ENCODE data around the gene LCAT. TPM values are rescaled to one million over a fixed set of nuclear protein-coding genes. Genes with fewer than 3 reads are reported as not detected.

Gene LCAT
- total RNA-seq, 1 donor from 2014 or later = 29.8 TPM

DNA sequence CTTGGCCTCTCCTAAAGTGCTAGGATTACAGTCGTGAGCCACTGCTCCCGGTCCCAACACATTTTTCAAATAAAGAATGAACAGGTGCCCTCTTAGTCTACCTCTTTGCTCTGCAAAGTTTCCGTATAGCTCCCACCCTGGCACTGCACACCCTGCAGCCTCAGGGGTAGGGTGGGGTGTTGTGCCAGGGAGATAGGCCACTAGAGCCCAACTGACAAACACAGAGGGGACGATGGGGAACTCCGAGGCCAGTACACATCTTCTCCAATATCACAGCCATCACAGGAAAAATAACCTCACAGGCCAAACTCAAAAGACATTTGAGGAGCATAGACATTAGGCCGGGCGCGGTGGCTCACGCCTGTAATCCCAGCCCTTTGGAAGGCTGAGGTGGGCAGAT, 27.2 kb upstream of the LCAT start:
- no peak for DNase-seq (ENCODE audit: low spot score)
- intact Hi-C loops (cut with DNase I) = no loop called here

DNA sequence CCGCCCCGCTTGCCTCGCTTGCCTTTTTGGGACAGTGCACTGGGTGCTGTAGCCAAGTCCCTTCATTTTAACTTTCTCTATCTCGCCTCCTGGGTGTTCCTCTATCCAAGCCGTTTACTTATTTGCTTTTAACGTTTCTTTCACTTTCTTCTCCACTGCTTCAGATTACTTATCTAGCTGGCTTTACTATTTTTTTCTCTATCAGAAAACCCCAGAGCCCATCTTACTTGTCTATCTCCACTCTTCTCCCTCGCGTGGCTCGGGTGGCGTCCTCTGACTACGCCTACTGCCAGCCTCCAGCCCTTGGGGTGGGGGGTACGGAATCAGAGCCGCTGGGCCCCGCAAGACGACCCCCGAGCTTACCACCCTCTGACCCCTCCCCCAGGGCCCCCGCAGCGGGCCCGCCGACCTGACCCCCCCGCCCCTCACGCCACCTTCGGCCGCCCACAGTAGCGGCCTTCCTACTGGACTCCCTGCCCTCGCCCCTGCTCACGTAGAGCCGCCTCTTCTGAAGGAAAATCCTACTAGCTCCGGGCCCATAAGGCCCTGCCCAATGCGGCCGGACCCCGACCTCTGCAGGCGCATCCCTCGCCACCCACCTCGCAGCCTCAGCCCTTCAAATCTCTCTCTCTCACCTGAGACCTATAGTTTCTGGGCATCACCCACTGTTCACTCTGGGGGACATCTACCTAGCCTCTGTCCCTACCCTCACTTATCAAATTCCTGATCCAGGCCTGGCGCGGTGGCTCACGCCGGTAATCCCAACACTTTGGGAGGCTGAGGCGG, 25.5 kb upstream of the LCAT start:
- DNase-seq (ENCODE audit: low spot score) = no peak
- intact Hi-C loops (cut with DNase I) = no loop called here

DNA sequence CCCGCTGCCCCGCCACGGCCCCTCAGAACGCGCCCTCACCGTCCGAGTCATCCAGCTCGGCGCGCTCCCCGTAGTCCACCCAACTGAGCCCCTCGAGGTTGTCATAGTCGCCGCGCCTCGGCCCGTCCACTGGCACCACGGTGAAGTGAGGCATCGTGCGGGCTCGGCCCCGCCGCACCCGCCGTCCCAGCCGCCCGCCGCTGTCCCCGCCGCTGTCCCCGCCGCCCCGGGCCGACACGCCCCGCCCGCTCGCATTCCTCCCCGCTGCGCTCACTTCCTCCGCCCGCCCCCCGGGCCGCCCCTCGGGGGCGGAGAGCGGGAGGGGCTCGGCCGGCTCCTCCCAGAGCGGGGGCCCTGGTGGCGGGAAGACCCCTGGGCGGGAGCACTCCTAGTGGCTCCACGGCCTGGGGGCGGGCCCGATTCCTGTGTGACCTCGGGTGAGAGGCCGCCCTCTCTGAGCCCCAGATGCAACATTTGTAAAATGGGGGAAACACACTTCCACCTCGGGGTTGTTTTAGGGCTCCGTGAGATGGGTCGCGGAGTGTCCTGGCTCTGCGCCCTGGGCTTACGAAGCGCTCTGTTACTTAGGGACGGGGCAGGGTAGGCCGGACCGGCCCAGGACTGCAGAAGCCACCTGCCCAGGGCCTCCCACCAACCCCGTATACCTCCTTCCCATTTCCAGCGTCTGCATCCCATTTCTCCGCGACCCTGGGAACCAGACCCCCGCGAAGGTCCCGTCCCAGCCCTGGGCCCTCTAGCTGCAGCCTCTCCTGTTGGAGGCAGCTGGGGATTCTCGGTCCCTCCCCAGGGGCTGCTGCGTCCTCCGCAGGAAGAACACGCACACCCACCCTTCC, 24.7 kb upstream of the LCAT start, which contains the start of gene SLC12A4:
Gene SLC12A4 (minus strand): TSS at position 238 of the 854 bp plus-strand sequence. CDS start 84 bp downstream, at position 154.
- DNase-seq (ENCODE audit: low spot score) = peak; percentile 96
- intact Hi-C loops (cut with DNase I) = no loop called here

DNA sequence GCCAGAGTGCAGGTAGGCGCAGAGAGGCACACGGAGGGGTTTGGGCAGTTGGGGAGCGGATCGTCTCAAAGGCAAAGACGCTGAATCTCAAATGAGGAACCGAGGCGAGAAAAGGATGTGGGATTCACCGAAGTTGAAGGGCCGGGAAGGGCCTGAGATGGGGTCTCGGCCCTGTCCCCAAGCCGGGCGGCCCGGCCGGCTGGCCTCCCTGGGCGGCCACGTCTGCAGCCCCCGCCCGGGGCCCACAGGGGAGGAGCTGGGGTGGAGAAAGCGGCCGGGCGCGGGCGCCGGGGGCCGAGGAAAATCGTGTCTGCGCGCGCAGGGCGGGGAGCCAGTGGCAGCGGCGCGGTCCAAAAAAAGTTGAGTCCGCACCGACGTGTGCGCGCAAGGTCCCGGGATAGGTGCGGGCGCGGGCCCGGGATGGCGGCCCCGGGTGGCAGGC, 24.1 kb upstream of the LCAT start:
- DNase-seq (ENCODE audit: low spot score) = no peak

DNA sequence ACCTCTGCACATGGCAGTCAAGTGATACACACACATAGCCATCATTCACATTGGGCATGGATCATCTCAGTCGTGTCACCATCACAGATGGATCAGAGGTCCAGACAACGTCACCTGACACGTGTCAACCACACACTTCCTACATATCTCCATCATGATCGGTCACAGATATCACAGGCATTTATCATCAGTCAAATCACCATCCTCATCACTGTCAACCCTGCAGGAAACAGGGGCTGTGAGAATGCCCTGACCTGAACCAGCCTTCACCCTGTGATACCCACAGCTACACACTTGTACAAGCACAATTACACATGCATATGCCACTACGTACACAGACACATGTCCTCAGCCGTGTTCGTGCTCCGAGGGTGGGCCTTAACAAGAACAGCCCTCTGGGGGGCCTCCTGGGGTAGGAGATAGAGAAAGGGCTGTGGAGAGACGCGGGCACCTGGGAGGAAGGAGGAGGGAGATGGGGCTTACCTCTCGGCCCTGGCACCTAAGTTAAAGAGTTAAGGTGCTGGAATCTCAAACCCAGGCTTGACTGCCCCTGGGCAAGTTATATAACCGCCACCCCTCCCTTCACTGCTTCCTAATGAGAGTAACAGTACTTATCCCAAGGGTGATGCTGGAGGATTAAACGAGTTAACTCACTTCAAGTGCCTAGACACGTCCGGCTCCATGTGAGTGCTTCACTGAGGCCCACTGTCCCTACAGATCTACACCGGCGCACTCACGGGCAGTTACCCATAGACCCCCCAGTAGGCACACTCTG, 23.4 kb upstream of the LCAT start:
- intact Hi-C loops (cut with DNase I) = no loop called here
- no peak for DNase-seq (ENCODE audit: low spot score)

More for the DNA sequence above, 24.1 kb upstream of the LCAT start:
- intact Hi-C loops (cut with DNase I) = no loop called here

DNA sequence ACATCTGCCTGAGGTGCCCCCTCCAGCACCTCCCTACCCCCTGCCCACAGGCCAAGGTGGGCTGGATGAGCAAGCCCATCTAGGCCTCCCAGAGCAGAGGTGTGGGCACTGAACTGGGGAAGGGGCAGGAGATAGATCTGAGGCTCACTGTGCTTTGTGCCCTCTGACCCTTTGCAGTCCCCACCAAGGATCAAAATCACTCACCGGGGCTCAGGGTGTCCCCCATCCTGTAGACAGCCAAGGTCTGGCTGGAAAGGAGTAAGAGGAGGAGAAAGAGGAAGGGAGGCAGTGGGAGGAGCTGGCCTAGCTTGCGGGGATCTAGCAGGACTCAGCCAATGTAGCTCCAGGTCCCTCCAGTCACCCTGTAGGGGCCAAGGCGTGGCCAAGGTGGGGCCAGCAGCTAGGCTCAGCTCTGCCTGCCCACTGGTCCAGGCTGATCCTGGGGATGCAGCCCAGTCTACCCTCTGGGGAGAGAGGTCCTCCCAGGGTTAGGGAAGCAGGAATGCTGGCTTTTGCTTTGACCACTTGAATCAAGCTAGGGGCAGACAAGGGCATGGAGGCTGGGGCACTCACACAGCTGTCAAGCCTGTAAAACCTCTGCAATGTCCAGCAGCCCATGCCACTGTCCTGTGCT, 22.7 kb upstream of the LCAT start:
- DNase-seq (ENCODE audit: low spot score) = no peak

DNA sequence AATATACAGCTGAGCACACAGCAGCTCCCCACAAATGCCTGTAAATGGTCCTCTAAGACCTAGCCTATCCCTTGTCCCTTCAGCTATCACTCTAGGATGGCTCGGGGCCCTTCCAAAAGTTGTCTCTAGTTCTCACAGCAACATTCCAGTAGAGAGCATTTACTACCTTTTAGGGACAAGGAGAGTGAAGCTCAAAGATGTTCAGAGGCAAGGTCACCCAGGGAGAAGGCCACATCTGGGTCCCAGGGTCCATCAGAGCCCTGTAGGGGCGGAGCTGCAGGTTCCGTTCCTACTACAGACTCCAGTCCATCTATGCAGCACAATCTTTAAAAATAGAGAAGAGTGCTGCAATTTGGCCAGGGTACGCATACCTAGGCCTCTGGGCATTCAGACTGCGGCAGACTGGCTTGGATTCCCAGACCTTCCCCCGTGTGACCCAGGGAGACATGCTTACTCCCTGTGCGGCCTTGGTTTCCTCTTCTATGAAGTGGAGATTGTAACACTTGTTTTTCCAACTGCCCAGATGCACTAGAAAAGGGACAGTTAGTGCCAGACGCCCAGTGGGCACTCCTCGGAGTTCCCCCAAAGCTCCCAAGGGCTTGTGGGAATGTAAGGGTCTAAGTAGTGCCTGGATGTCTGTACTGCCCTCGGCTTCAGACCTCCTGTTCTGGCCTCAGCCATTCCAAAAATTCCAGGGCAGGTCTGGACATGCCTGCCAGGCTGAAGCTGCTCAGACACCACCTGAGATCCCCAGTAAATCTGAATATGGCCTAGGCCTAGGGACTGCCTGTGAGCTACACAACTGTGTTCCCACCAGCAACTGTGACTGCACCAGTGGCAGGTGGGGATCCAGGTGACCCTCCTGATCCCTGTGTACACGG, 22.0 kb upstream of the LCAT start:
- intact Hi-C loops (cut with DNase I) = loop anchor here (2.0 kb wide), 1 partner anchor 25 kb away; no protein-coding TSS in a partner anchor
- DNase-seq (ENCODE audit: low spot score) = no peak

More for the DNA sequence above, 22.7 kb upstream of the LCAT start:
- intact Hi-C loops (cut with DNase I) = no loop called here

DNA sequence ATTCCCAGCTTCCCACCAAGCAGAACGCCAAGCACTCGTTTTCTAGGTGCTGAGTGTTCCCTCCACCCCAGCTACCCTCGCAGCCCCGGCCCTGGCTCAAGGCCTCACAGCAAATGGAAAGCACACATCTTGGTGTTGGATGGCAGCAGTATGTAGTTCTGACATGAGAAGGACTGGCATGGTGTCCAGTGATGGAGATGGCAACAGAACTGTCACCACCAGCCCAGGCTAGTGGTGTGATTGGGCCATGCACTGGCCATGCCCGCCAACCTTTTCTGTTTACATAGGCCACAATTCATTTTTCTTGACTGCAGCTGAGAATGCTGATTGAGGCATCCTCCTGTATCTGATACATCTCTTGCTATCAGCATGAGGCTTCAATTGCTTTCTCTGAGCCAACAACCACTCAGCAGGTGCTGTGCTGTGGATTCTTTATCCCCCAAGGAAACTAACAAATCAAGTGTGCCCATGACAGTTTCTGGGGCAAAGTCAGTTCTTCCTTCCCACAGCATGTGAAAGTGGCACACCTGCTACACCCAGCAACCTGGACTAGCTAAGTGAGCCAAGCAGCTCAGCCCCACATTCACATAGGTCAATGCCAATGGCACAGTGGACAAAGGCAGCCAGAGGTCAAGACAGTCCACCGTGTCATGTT, 20.7 kb upstream of the LCAT start:
- intact Hi-C loops (cut with DNase I) = loop anchor here (2.0 kb wide), 1 partner anchor 24 kb away; no protein-coding TSS in a partner anchor

DNA sequence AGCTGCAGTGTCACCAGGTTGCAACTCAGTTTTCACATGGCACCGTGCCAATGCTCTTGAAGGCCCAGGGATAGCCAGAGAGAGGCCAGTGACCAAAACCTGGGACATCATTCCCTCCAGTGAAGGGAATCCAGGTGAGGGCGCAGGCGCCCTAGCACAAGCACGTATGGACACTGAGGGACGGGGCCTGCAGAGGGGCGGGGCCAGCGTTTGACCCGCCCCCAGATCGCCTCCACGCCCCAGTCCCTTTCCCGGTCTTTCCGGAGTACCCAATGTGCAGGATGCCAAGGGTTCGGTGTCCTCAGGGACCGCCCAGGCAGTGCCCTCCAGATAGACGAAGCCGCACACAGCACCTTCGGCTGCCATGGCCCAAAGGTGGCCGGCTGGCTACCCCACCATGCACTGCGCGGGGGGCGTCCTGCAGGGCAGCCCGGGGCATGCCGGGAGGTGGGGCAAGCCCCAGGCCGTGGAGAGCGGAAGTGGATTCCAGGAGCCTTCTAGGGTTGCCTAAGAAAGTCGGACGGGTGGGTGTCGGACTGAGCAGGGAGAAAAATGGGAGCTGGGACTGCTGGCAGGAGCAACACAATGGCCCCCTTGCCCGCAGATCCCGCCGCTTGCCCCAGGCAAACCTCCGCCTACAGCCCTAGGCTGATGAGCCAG, 19.9 kb upstream of the LCAT start:
- intact Hi-C loops (cut with DNase I) = loop anchor here (2.0 kb wide), 1 partner anchor 23 kb away; no protein-coding TSS in a partner anchor
- no peak for DNase-seq (ENCODE audit: low spot score)

More for the DNA sequence above, 20.7 kb upstream of the LCAT start:
- no peak for DNase-seq (ENCODE audit: low spot score)

DNA sequence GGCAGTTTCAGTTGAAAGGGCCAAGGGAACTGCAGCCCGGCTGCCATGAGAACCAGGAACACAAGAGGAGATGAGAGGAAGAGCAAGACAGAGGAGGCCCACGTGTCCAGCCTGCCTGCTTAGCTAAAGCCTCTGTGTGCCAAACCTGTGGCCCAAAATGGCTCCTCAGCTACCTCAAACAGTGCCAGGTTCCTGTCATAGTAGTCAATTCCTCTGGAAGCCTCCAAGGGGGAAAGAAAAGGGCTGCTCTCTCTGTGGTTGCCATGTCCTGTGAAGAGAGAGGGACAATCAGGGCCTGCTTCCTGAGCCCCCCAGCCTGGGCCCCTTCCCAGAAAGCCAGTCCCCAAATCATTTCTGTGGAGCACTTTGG, 19.4 kb upstream of the LCAT start:
- DNase-seq (ENCODE audit: low spot score) = no peak

DNA sequence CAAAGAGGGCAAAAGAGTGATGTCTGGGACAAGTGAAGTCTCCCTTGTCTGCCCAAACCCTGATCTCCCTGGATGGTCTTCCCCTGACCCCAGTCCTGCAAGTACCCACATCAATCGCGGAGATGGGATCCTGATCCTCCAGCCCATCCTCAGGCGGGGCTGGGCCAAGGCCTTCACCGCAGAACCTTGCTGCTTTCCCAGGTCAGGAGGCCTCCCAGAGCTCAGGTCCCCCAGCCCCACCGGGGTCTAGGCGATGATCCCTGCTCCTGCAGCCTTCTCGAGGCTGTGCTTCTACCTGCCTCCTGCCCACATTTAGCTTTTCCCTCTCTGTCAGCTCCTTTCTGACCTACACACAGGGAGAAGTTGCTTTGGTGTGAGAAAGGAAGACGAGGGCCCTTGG, 18.2 kb upstream of the LCAT start:
- no peak for DNase-seq (ENCODE audit: low spot score)
- intact Hi-C loops (cut with DNase I) = no loop called here

More for the DNA sequence above, 19.4 kb upstream of the LCAT start:
- intact Hi-C loops (cut with DNase I) = no loop called here

DNA sequence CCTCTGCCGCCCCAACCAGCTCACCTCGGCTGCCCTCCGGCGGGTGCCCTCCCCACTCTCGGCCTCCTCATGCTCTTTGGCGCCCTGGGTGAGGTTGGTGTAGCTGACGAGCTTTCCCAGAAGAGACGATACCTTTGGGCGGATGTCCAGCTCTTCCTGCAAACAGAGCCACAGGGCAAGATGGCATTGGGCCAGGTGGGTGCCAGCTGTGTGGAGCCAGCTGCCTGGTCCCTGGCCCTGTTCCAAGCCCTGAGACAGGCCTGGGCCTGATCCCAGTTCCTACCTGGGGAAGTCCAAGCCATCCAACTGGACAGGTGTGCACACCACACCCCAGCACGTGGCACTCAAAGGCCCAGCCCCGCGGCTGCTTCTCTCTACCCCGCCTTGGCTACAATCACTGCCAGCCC, 17.6 kb upstream of the LCAT start:
- no peak for DNase-seq (ENCODE audit: low spot score)
- intact Hi-C loops (cut with DNase I) = no loop called here

DNA sequence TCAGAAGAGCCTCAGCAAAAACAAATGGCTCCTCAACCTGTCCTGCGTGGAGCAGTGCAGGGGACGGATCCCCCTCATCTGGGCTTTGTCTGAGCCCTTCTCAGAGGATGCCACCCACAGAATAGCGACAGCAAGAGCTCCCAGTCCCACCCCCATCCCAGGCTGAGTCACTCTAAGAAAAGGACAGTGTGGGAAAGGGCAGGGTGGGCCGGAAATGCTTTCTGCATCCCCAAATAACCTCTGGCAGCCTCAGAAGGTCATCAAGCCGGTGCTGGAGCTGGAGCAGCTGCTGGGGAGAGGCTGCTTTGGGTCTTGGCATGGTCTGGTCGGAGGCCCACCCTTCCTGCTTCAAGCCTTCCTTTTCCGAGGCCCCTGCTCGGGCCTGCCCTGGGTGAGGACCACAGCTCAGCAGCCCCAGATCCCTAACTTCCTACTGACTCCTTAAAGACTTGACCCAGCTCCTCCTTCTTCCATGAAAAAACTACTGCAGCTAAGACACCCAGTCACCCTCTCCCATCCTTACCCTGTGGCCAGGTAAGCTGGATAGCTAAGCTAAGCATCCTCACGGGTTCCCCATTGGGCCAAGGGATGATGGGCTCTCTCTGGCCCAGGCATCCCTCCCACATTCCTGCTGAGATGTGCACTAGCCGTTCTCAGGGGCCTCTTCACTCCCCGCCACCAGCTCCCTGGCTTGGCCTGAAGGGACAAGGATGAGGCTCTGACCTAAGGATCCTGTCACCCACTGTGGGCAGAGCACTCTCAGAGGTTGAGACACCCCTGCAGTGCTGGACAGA, 15.8 kb upstream of the LCAT start:
- intact Hi-C loops (cut with DNase I) = no loop called here

DNA sequence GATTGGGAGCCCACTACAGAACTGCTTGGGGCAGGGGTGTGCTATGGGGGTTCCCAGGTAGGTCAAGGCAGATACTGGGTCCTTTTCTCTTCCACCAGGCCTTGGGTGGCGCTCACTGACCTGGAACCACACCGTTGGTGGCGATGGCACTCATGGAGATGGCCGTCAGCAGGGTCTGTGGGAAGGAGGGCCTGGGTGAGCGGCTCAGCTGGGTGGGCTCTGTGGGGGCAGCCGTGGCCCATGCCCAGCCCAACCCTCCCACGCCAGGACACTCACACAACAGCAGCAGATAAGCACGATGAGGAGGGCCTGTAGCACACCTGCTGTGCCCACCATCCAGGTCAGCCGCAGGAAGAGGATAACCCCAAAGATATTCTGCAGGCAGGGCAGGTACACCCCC, 13.7 kb upstream of the LCAT start:
- DNase-seq (ENCODE audit: low spot score) = no peak
- intact Hi-C loops (cut with DNase I) = no loop called here

More for the DNA sequence above, 15.8 kb upstream of the LCAT start:
- peak; percentile 92 for DNase-seq (ENCODE audit: low spot score)

DNA sequence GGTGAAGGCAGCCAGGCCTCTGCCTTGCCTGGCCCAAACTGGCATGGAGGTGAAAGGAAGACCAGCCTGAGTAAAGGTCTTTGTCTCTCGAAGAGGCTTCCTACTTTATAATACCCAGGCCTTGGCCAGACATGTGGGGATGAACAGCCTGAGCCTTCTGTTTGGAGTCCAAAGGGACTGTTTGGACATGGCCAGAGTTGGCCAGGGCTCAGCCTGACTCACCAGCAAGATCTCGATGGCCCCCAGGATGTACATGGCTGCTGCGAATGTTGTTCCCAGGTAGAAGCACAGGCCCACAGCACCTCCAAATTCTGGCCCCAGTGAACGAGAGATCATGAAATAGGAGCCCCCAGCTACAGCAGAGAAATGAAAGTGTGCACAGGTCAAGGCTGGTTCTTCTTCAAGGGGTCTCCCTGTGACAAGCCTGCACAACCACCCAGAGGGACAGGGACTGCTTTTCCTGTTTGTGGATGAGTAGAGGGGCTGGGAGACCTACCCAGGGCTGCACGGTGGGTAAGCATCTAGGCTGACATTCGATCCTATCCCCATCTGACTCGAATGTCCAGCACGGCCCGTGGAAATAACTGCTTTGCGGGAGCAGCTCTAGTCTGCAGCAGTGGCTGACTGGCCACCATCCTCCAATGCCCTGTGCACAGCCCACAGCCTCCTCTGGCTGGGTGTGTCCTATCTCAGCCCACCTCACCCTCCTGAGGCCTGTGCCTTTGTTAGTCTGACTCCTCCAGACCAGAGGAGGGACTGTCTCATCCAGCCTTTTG, 10.7 kb upstream of the LCAT start:
- intact Hi-C loops (cut with DNase I) = no loop called here
- no peak for DNase-seq (ENCODE audit: low spot score)

Data from cardiac septum (tissue), 1 donor.